ENCODE measurements around the gene UQCRC2. TPM values are rescaled to one million over a fixed set of nuclear protein-coding genes. Genes with fewer than 3 reads are reported as not detected.

The UQCRC2 gene
- total and polyA plus RNA-seq, 10 of the 15 experiments (the other 5 are each of a cell fraction or from before 2014, with no cell fraction given): 256 to 563 (median 327) TPM

- TF ChIP-seq RB1 (IDR thresholded peaks at IDR 0.05; ENCODE audit: borderline replicate concordance) (peak; percentile 27; the same call in 1 of the 2 replicates), JUND (IDR thresholded peaks at IDR 0.05; ENCODE audit: low read depth, low read length) (no peak), ZBTB4 (CRISPR knock-in tag; IDR thresholded peaks at IDR 0.05) (no peak), BCL11A (IDR thresholded peaks at IDR 0.05; ENCODE audit: low read depth, low read length) (no peak), IRF5 (IDR thresholded peaks at IDR 0.05; ENCODE audit: borderline replicate concordance) (no peak), ASH2L (IDR thresholded peaks at IDR 0.05; ENCODE audit: borderline replicate concordance, low read depth) (no peak; the same call in 1 of the 2 replicates), MEF2A (IDR thresholded peaks at IDR 0.05; ENCODE audit: insufficient read depth, low read depth, low read length) (no peak), HDGF (IDR thresholded peaks at IDR 0.05) (no peak), TBL1XR1 (IDR thresholded peaks at IDR 0.05; ENCODE audit: low read depth, low read length) (no peak), CEBPB (IDR thresholded peaks at IDR 0.05; ENCODE audit: borderline replicate concordance in 1 of 2, low read depth in 2 of 2, low read length in 2 of 2) (no peak), HCFC1 (IDR thresholded peaks at IDR 0.05; ENCODE audit: low read length) (peak; percentile 42; the same call in 1 of the 2 replicates), CREM (IDR thresholded peaks at IDR 0.05; ENCODE audit: low read depth) (no peak), YBX1 (IDR thresholded peaks at IDR 0.05) (no peak), ZNF217 (IDR thresholded peaks at IDR 0.05) (no peak), ZNF207 (IDR thresholded peaks at IDR 0.05; ENCODE audit: borderline replicate concordance) (no peak), IKZF1 (conservative IDR thresholded peaks at IDR 0.05) (peak; percentile 44; the same call in 1 of the 2 replicates), ZNF622 (IDR thresholded peaks at IDR 0.05) (no peak), EP300 (IDR thresholded peaks at IDR 0.05; ENCODE audit: borderline replicate concordance in 1 of 2, control insufficient read depth in 1 of 2, low read depth in 2 of 2, low read length in 2 of 2) (no peak), YY1 (IDR thresholded peaks at IDR 0.05; ENCODE audit: low read depth, low read length) (0 out of 2 replicates have a peak, but pooled peaks have one; percentile 16), ZNF274 (IDR thresholded peaks at IDR 0.05; ENCODE audit: insufficient read depth, insufficient read length) (no peak), MTA3 (IDR thresholded peaks at IDR 0.05; ENCODE audit: borderline replicate concordance, low read length) (no peak)
- TF ChIP-seq, protein P1, sequence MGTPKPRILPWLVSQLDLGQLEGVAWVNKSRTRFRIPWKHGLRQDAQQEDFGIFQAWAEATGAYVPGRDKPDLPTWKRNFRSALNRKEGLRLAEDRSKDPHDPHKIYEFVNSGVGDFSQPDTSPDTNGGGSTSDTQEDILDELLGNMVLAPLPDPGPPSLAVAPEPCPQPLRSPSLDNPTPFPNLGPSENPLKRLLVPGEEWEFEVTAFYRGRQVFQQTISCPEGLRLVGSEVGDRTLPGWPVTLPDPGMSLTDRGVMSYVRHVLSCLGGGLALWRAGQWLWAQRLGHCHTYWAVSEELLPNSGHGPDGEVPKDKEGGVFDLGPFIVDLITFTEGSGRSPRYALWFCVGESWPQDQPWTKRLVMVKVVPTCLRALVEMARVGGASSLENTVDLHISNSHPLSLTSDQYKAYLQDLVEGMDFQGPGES (IDR thresholded peaks at IDR 0.05): no peak
- TF ChIP-seq, protein P2, sequence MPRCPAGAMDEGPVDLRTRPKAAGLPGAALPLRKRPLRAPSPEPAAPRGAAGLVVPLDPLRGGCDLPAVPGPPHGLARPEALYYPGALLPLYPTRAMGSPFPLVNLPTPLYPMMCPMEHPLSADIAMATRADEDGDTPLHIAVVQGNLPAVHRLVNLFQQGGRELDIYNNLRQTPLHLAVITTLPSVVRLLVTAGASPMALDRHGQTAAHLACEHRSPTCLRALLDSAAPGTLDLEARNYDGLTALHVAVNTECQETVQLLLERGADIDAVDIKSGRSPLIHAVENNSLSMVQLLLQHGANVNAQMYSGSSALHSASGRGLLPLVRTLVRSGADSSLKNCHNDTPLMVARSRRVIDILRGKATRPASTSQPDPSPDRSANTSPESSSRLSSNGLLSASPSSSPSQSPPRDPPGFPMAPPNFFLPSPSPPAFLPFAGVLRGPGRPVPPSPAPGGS (IDR thresholded peaks at IDR 0.05; ENCODE audit: borderline replicate concordance, insufficient read depth, low read depth, low read length, poor library complexity, severe bottlenecking): no peak
- TF ChIP-seq, protein P3, sequence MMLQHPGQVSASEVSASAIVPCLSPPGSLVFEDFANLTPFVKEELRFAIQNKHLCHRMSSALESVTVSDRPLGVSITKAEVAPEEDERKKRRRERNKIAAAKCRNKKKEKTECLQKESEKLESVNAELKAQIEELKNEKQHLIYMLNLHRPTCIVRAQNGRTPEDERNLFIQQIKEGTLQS (IDR thresholded peaks at IDR 0.05; ENCODE audit: borderline replicate concordance, extremely low read depth, low read depth, low read length): no peak
Measured at GRCh38 chr16:22007509-22008214, 54.5 kb downstream of the UQCRC2 start, which contains the start of gene MOSMO (continued).
